ENCODE results near the gene TBC1D2B. TPM values are rescaled to one million over a fixed set of nuclear protein-coding genes. Genes with fewer than 3 reads are reported as not detected.

TBC1D2B gene
- total RNA-seq, 2 donors from 2014 or later = 35.6 to 42.3 TPM

- intact Hi-C loops (cut with DNase I) = no loop called here
- peaks cover 99% of the 10 kb centered on the region for H3K4me1 ChIP-seq
- peak overlapping the region; percentile 91 to 99 (median 96) for H3K27ac ChIP-seq
- H3K27me3 ChIP-seq = no peaks in the 10 kb centered on the region
- DNase-seq (peak; percentile 94 to 98 (median 96)), ATAC-seq (peak; percentile 67)
- no peak for TF ChIP-seq CTCF (IDR thresholded peaks at IDR 0.05)
- peak; percentile 37 to 71 (median 61) for TF ChIP-seq POLR2A (IDR thresholded peaks at IDR 0.05)
- H3K4me3 ChIP-seq = no peak overlapping the region
- whole genome bisulfite sequencing, 2 donors = 18 to 38% methylated on average over 2 to 17 of the region's 17 CpGs
- no peaks in the 10 kb centered on the region for H3K36me3 ChIP-seq (replicated peaks in 1 of 2; ENCODE audit: insufficient read depth in 1 of 2, low read depth in 2 of 2)
- H3K9me3 ChIP-seq = no peaks in the 10 kb centered on the region
Observed at GRCh38 chr15:78007964-78008886, 69.3 kb downstream of the TBC1D2B start.

GRCh38 chr15:78007211-78007931 is 70.1 kb downstream of the TBC1D2B start:
- H3K9me3 ChIP-seq = no peaks in the 10 kb centered on the region
- TF ChIP-seq POLR2A (IDR thresholded peaks at IDR 0.05) = no peak
- TF ChIP-seq CTCF (IDR thresholded peaks at IDR 0.05) = peak in 1 of 7 experiments; percentile 7
- H3K4me1 ChIP-seq = peaks cover 100% of the 10 kb centered on the region
- ATAC-seq (peak; percentile 24), DNase-seq (peak; percentile 62 to 76 (median 75))
- H3K27ac ChIP-seq = peak overlapping the region; percentile 91 to 99 (median 96)
- no peaks in the 10 kb centered on the region for H3K36me3 ChIP-seq (replicated peaks in 1 of 2; ENCODE audit: insufficient read depth in 1 of 2, low read depth in 2 of 2)
- 50 to 69% methylated on average over 7 to 11 of the region's 11 CpGs for WGBS, 2 donors
- no peak overlapping the region for H3K4me3 ChIP-seq
- no peaks in the 10 kb centered on the region for H3K27me3 ChIP-seq
- intact Hi-C loops (cut with DNase I) = no loop called here

- Histone ChIP-seq H3K27ac (peak overlapping the region; percentile 91 to 99 (median 96)), H3K9me3 (no peaks in the 10 kb centered on the region), H3K4me3 (no peak overlapping the region), H3K27me3 (no peaks in the 10 kb centered on the region), H3K36me3 (replicated peaks in 1 of 2; ENCODE audit: insufficient read depth in 1 of 2, low read depth in 2 of 2) (peaks cover 0 to 1% of the 10 kb centered on the region in 2 donors), H3K4me1 (peaks cover 96% of the 10 kb centered on the region)
- DNase-seq = peak; percentile 85 to 94 (median 89)
- TF ChIP-seq CTCF (IDR thresholded peaks at IDR 0.05) (peak in 1 of 7 experiments; percentile 4), POLR2A (IDR thresholded peaks at IDR 0.05) (no peak)
- intact Hi-C loops (cut with DNase I) = no loop called here
- peak; percentile 3 for ATAC-seq
- 56 to 62% methylated on average over 13 of the region's 13 CpGs for WGBS, 2 donors
Observed at GRCh38 chr15:78006567-78007205, 70.8 kb downstream of the TBC1D2B start.

GRCh38 chr15:78004919-78005634 is 72.4 kb downstream of the TBC1D2B start:
- 5 to 13% methylated on average over 10 of the region's 10 CpGs for whole genome bisulfite sequencing, 2 donors

More at GRCh38 chr15:78004919-78005634, 72.4 kb downstream of the TBC1D2B start:
- H3K27me3 ChIP-seq = no peaks in the 10 kb centered on the region
- intact Hi-C loops (cut with DNase I) = loop anchor here (5.0 kb wide), 1 partner anchor 102 kb away; no protein-coding TSS in a partner anchor
- peak overlapping the region; percentile 79 to 96 (median 93) for H3K27ac ChIP-seq
- no peaks in the 10 kb centered on the region for H3K9me3 ChIP-seq
- peaks cover 0 to 4% of the 10 kb centered on the region in 2 donors for H3K36me3 ChIP-seq (replicated peaks in 1 of 2; ENCODE audit: insufficient read depth in 1 of 2, low read depth in 2 of 2)
- peaks cover 96% of the 10 kb centered on the region for H3K4me1 ChIP-seq
- TF ChIP-seq CTCF (IDR thresholded peaks at IDR 0.05) = peak in 1 of 7 experiments; percentile 13
- peak in 2 of 3 donors; percentile 33 to 49 for TF ChIP-seq POLR2A (IDR thresholded peaks at IDR 0.05)
- DNase-seq (peak; percentile 82 to 90 (median 86)), ATAC-seq (peak; percentile 39)
- no peak overlapping the region for H3K4me3 ChIP-seq

Measured in body of pancreas (tissue), 4 donors.